Fibroblast of lung (primary cell): ENCODE results near the gene GPC6. TPM values are rescaled to one million over a fixed set of nuclear protein-coding genes. Genes with fewer than 3 reads are reported as not detected.
A peak's percentile ranks its signal among the peaks of the same experiment; 100 is the strongest.

Experiments
- DNase-seq, 2 donors: peaks; one replicate each; pipeline versions ENCODE4 v3.0.0 to v3.0.0-alpha.2; 2010; ENCODE audit warnings: low read depth in 2 of 2
- H2AFZ ChIP-seq: 2 replicates; pipeline ENCODE4 v1.5.1; 2012; ENCODE audit warnings: low read length, control low read depth, inconsistent platforms
- H3K27ac ChIP-seq: 2 replicates; pipeline ENCODE4 v1.5.1; 2011; ENCODE audit warnings: low read length, control low read depth; ENCODE audit not compliant: insufficient read depth
- H3K27me3 ChIP-seq: 2 replicates; pipeline ENCODE4 v1.5.1; 2011; ENCODE audit warnings: mild to moderate bottlenecking, low read length; ENCODE audit not compliant: control insufficient read depth, insufficient read depth
- H3K36me3 ChIP-seq: 2 replicates; pipeline ENCODE4 v1.5.1; 2011; ENCODE audit warnings: low read length; ENCODE audit not compliant: control insufficient read depth, insufficient read depth
- H3K4me1 ChIP-seq: 2 replicates; pipeline ENCODE4 v1.5.1; 2011; ENCODE audit warnings: low read length; ENCODE audit not compliant: control insufficient read depth, insufficient read depth; ENCODE audit errors: extremely low read depth
- H3K4me2 ChIP-seq: 2 replicates; pipeline ENCODE4 v1.5.1; 2011; ENCODE audit warnings: low read length, control low read depth; ENCODE audit not compliant: insufficient read depth; ENCODE audit errors: extremely low read depth
- H3K4me3 ChIP-seq, 4 experiments: fragments of 200-600 bp in 1 of 4; sonication (generic) in 1 of 4; replicated peaks in 1 of 4; 2 replicates each; pipeline ENCODE4 v1.5.1; 2011 to 2016; ENCODE audit warnings: low read length in 4 of 4, low read depth in 3 of 4, mild to moderate bottlenecking in 3 of 4, control low read depth in 2 of 4, inconsistent platforms in 1 of 4, mixed read lengths in 1 of 4; ENCODE audit not compliant: insufficient read depth in 1 of 4; ENCODE audit errors: control extremely low read depth in 1 of 4
- H3K79me2 ChIP-seq: 2 replicates; pipeline ENCODE4 v1.5.1; 2012; ENCODE audit warnings: mild to moderate bottlenecking, low read length, inconsistent platforms; ENCODE audit not compliant: control insufficient read depth, insufficient read depth
- H3K9ac ChIP-seq: 2 replicates; pipeline ENCODE4 v1.5.1; 2011; ENCODE audit warnings: mild to moderate bottlenecking, low read length, control low read depth; ENCODE audit not compliant: insufficient read depth
- H3K9me3 ChIP-seq: 2 replicates; pipeline ENCODE4 v1.5.1; 2012; ENCODE audit warnings: low read depth, low read length; ENCODE audit not compliant: control insufficient read depth, insufficient read depth
- H4K20me1 ChIP-seq: 2 replicates; pipeline ENCODE4 v1.5.1; 2011; ENCODE audit warnings: low read length; ENCODE audit not compliant: control insufficient read depth, insufficient read depth; ENCODE audit errors: extremely low read depth
- CTCF ChIP-seq, 2 donors: IDR thresholded peaks in 1 of 2; conservative IDR thresholded peaks in 1 of 2; 1 replicate in 1 of 2; 2 replicates in 1 of 2; pipeline ENCODE4 v1.5.1; 2011 to 2012; ENCODE audit warnings: low read length in 2 of 2, control low read depth in 1 of 2, inconsistent platforms in 1 of 2, low read depth in 1 of 2, mild to moderate bottlenecking in 1 of 2
- EZH2 ChIP-seq: IDR thresholded peaks from 2 replicates; pipeline ENCODE4 v1.5.1; 2012; ENCODE audit warnings: low read length, control low read depth, mild to moderate bottlenecking; ENCODE audit errors: missing control alignments
- polyA plus RNA-seq, 2 donors: library from polyadenylated mRNA; depleted of rRNA in 1 of 2; stranded (reverse) in 1 of 2; unstranded in 1 of 2; fragments of >200 nt; gene quantifications; 2 replicates each; pipeline ENCODE4 v1.2.1, GENCODE V29; 2011 to 2012; ENCODE audit warnings: missing spikeins in 1 of 2
- total RNA-seq: library from RNA; depleted of rRNA; stranded (reverse); fragments of >200 nt; gene quantifications from 2 replicates; pipeline ENCODE4 v1.2.1, GENCODE V29; 2014

Gene GPC6
- total and polyA plus RNA-seq, 2 donors (not counting 1 experiment from before 2014, with no cell fraction given) = 11.2 to 33.7 TPM

- Histone ChIP-seq H3K9me3 (no peaks in the 10 kb centered on the region), H3K27me3 (no peaks in the 10 kb centered on the region), H3K4me3 (no peak overlapping the region), H2AFZ (no peak overlapping the region), H3K9ac (no peak overlapping the region), H3K27ac (no peak overlapping the region), H3K36me3 (no peaks in the 10 kb centered on the region), H3K79me2 (no peaks in the 10 kb centered on the region), H4K20me1 (no peaks in the 10 kb centered on the region), H3K4me2 (no peak overlapping the region), H3K4me1 (no peaks in the 10 kb centered on the region)
- no peak for DNase-seq
- TF ChIP-seq CTCF (conservative IDR thresholded peaks at IDR 0.05 in 1 of 2, IDR thresholded peaks at IDR 0.05 in 1 of 2; ENCODE audit: low read depth in 1 of 2, low read length in 2 of 2) (no peak), EZH2 (no peak)
Observed at GRCh38 chr13:93284064-93284463, 57.5 kb downstream of the GPC6 start.

DNA sequence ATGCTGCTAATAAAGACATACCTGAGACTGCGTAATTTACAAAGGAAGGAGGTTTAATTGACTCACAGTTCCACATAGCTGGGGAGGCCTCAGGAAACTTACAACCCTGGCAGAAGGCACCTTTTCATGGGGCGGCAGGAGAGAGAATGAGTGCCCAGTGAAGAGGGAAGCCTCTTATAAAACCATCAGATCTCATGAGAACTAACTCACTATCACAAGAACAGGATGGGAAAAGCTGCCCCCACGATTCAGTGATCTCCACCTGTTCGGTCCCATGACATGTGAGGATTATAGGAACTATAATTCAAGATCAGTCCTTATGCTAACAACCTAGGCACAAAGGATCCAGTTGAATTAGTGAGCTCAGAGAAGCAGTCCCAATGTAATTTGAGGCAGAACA lies 59.4 kb downstream of the GPC6 start:
- no peak for DNase-seq
- no peak overlapping the region for H3K9ac ChIP-seq

GRCh38 chr13:93289053-93289452 lies 62.4 kb downstream of the GPC6 start:
- H3K36me3 ChIP-seq = no peaks in the 10 kb centered on the region
- H3K4me2 ChIP-seq = no peak overlapping the region
- H3K9ac ChIP-seq = no peak overlapping the region
- H3K27ac ChIP-seq = no peak overlapping the region
- no peaks in the 10 kb centered on the region for H3K9me3 ChIP-seq
- H4K20me1 ChIP-seq = no peaks in the 10 kb centered on the region
- no peak overlapping the region for H2AFZ ChIP-seq
- TF ChIP-seq CTCF (conservative IDR thresholded peaks at IDR 0.05 in 1 of 2, IDR thresholded peaks at IDR 0.05 in 1 of 2; ENCODE audit: low read depth in 1 of 2, low read length in 2 of 2) (no peak), EZH2 (no peak)
- H3K4me1 ChIP-seq = no peaks in the 10 kb centered on the region
- H3K79me2 ChIP-seq = no peaks in the 10 kb centered on the region
- no peaks in the 10 kb centered on the region for H3K27me3 ChIP-seq
- peak in 1 of 2 donors; percentile 15 for DNase-seq
- no peak overlapping the region for H3K4me3 ChIP-seq

More for the DNA sequence above, 59.4 kb downstream of the GPC6 start:
- H3K27me3 ChIP-seq = no peaks in the 10 kb centered on the region
- no peak for TF ChIP-seq EZH2
- H3K9me3 ChIP-seq = no peaks in the 10 kb centered on the region
- H3K4me1 ChIP-seq = no peaks in the 10 kb centered on the region
- H3K4me2 ChIP-seq = no peak overlapping the region
- H4K20me1 ChIP-seq = no peaks in the 10 kb centered on the region
- H3K79me2 ChIP-seq = no peaks in the 10 kb centered on the region
- no peak overlapping the region for H3K4me3 ChIP-seq
- no peak overlapping the region for H2AFZ ChIP-seq
- H3K36me3 ChIP-seq = no peaks in the 10 kb centered on the region
- no peak overlapping the region for H3K27ac ChIP-seq
